A549 (cell line): ENCODE data around the gene CMTR1. TPM values are rescaled to one million over a fixed set of nuclear protein-coding genes. Genes with fewer than 3 reads are reported as not detected.

Experiments
- ATAC-seq, 2 experiments: fragments of 200-7000 bp in 1 of 2; fragments of >200 bp in 1 of 2; cut with Nextera tagmentation in 1 of 2; cut with Tn5 transposase in 1 of 2; 3 replicates each; pipeline versions ENCODE4 v1.8.0 to v1.9.1; 2018 to 2020; ENCODE audit warnings: mild to moderate bottlenecking in 1 of 2, moderate library complexity in 1 of 2
- CTCF ChIA-PET: fragments of 300-600 bp; sonication (Branson Sonifier 250); formaldehyde crosslinking; extraction: SDS; loops from one replicate; lab custom pipeline; 2021; ENCODE audit warnings: antibody characterized with exemption, inconsistent platforms; lab: Yijun Ruan, JAX
- POLR2A ChIA-PET: fragments of 350-600 bp; formaldehyde crosslinking; extraction: SDS; loops from one replicate; lab custom pipeline; 2021; ENCODE audit warnings: antibody characterized with exemption, inconsistent platforms; lab: Yijun Ruan, JAX
- DNase-seq, 2 experiments: peaks; one replicate each; pipeline versions ENCODE4 v3.0.0 to v3.0.0-alpha.2; 2011 to 2016; ENCODE audit warnings: low read depth in 1 of 2, low spot score in 1 of 2
- FAIRE-seq: peaks from 2 replicates; lab custom pipeline; 2011; peaks lifted over from hg19 to GRCh38; lab: Jason Lieb, UNC
- H3K27ac ChIP-seq, 2 experiments: fragments of >200 bp; sonication (Bioruptor Twin); formaldehyde crosslinking; 3 replicates each; pipeline ENCODE4 v1.5.1; 2016 to 2017
- H3K4me1 ChIP-seq: fragments of >200 bp; sonication (Bioruptor Twin); formaldehyde crosslinking; 3 replicates; pipeline ENCODE4 v1.6.1; 2016
- H3K4me2 ChIP-seq: fragments of >200 bp; sonication (Bioruptor Twin); formaldehyde crosslinking; 3 replicates; pipeline ENCODE4 v1.6.1; 2016
- H3K4me3 ChIP-seq: fragments of >200 bp; sonication (Bioruptor Twin); formaldehyde crosslinking; 3 replicates; pipeline ENCODE4 v1.5.1; 2016
- H3K9me3 ChIP-seq: fragments of >200 bp; sonication (Bioruptor Twin); formaldehyde crosslinking; 3 replicates; pipeline ENCODE4 v1.6.1; 2016
- ATOH8 ChIP-seq: fragments of 250-450 bp; sonication (Bioruptor Pico); IDR thresholded peaks from 2 replicates; pipeline ENCODE4 v1.5.0; 2020; ENCODE audit warnings: low read depth, mild to moderate bottlenecking, moderate library complexity
- CBX2 ChIP-seq: fragments of 200-600 bp; sonication (generic); IDR thresholded peaks from 2 replicates; pipeline ENCODE4 v1.6.1; 2016; ENCODE audit warnings: low read depth, mild to moderate bottlenecking, borderline replicate concordance
- CBX8 ChIP-seq: fragments of 200-600 bp; sonication (generic); IDR thresholded peaks from 2 replicates; pipeline ENCODE4 v1.6.1; 2016
- CEBPB ChIP-seq, 2 experiments: fragments of >200 bp in 1 of 2; sonication (Bioruptor Twin) in 1 of 2; formaldehyde crosslinking in 1 of 2; IDR thresholded peaks; 2 replicates each; pipeline ENCODE4 v1.6.1; 2012 to 2016
- CTCF ChIP-seq: fragments of >200 bp; sonication (Bioruptor Twin); formaldehyde crosslinking; IDR thresholded peaks from 3 replicates; pipeline ENCODE4 v1.5.1; 2016
- EHF ChIP-seq: fragments of 250-450 bp; sonication (Bioruptor Pico); IDR thresholded peaks from 2 replicates; pipeline ENCODE4 v1.5.0; 2020; ENCODE audit warnings: mild to moderate bottlenecking
- EHMT2 ChIP-seq: fragments of 200-600 bp; sonication (generic); IDR thresholded peaks from 2 replicates; pipeline ENCODE4 v1.6.1; 2016; ENCODE audit warnings: antibody characterized with exemption, low read depth, mild to moderate bottlenecking, moderate library complexity
- ELK1 ChIP-seq: fragments of 150-350 bp; IDR thresholded peaks from 2 replicates; pipeline ENCODE4 v1.6.1; 2014; ENCODE audit warnings: low read depth, mild to moderate bottlenecking, low read length
- FOSB ChIP-seq: fragments of 250-450 bp; sonication (Bioruptor Pico); IDR thresholded peaks from 2 replicates; pipeline ENCODE4 v1.5.0; 2020; ENCODE audit warnings: mild to moderate bottlenecking, moderate library complexity
- FOSL2 ChIP-seq, 2 experiments: fragments of 450-650 bp in 1 of 2; fragments of >200 bp in 1 of 2; sonication (Bioruptor Twin) in 1 of 2; formaldehyde crosslinking; IDR thresholded peaks; 2 replicates each; pipeline versions ENCODE4 v1.5.0 to v1.6.1; 2016 to 2020; ENCODE audit warnings: mild to moderate bottlenecking in 1 of 2, moderate library complexity in 1 of 2
- FOXS1 ChIP-seq: fragments of 250-450 bp; sonication (Bioruptor Pico); IDR thresholded peaks from 2 replicates; pipeline ENCODE4 v1.5.0; 2020; ENCODE audit warnings: mild to moderate bottlenecking, moderate library complexity
- HDAC2 ChIP-seq: fragments of 200-600 bp; sonication (generic); IDR thresholded peaks from 2 replicates; pipeline ENCODE4 v1.6.1; 2016
- HES2 ChIP-seq: fragments of >200 bp; sonication (Bioruptor Twin); formaldehyde crosslinking; IDR thresholded peaks from 2 replicates; pipeline ENCODE4 v1.6.1; 2016
- HEYL ChIP-seq: fragments of 250-450 bp; sonication (Bioruptor Pico); IDR thresholded peaks from 2 replicates; pipeline ENCODE4 v1.8.0; 2021; ENCODE audit warnings: mild to moderate bottlenecking, moderate library complexity
- HOXB13 ChIP-seq: fragments of 250-450 bp; sonication (Bioruptor Pico); IDR thresholded peaks from 2 replicates; pipeline ENCODE4 v1.5.0; 2020; ENCODE audit warnings: low read depth, mild to moderate bottlenecking, moderate library complexity
- JUNB ChIP-seq: fragments of >200 bp; sonication (Bioruptor Twin); formaldehyde crosslinking; IDR thresholded peaks from 2 replicates; pipeline ENCODE4 v1.6.1; 2016
- KDM1A ChIP-seq: fragments of 200-600 bp; sonication (generic); IDR thresholded peaks from 2 replicates; pipeline ENCODE4 v1.6.1; 2016; ENCODE audit warnings: low read depth, mild to moderate bottlenecking
- MAFK ChIP-seq: fragments of 450-650 bp; IDR thresholded peaks from 2 replicates; pipeline ENCODE4 v1.6.1; 2014; ENCODE audit not compliant: partially characterized antibody
- MYC ChIP-seq: IDR thresholded peaks from 2 replicates; pipeline ENCODE4 v1.6.1; 2012; ENCODE audit warnings: mild to moderate bottlenecking, inconsistent platforms, low read length, improper control_type of control experiment, borderline replicate concordance
- PBX3 ChIP-seq: IDR thresholded peaks from 2 replicates; pipeline ENCODE4 v1.6.1; 2012
- POLR2AphosphoS2 ChIP-seq: conservative IDR thresholded peaks from 2 replicates; pipeline ENCODE4 v1.6.1; 2012; ENCODE audit warnings: low read length, improper control_type of control experiment, inconsistent platforms
- RARB ChIP-seq: fragments of 250-450 bp; sonication (Bioruptor Pico); IDR thresholded peaks from 2 replicates; pipeline ENCODE4 v1.8.0; 2021; ENCODE audit warnings: mild to moderate bottlenecking, moderate library complexity
- RCOR1 ChIP-seq: fragments of 150-350 bp; IDR thresholded peaks from 2 replicates; pipeline ENCODE4 v1.6.1; 2014; ENCODE audit warnings: antibody characterized with exemption, low read length, low read depth
- REST ChIP-seq: fragments of 200-600 bp; sonication (generic); IDR thresholded peaks from 2 replicates; pipeline ENCODE4 v1.6.1; 2016; ENCODE audit warnings: antibody characterized with exemption, mild to moderate bottlenecking, moderate library complexity
- RNF2 ChIP-seq: fragments of 200-600 bp; sonication (generic); IDR thresholded peaks from 2 replicates; pipeline ENCODE4 v1.6.1; 2016; ENCODE audit warnings: low read depth, mild to moderate bottlenecking, antibody characterized with exemption, moderate library complexity, borderline replicate concordance
- SMC3 ChIP-seq: fragments of >200 bp; sonication (Bioruptor Twin); formaldehyde crosslinking; IDR thresholded peaks from 3 replicates; pipeline ENCODE4 v1.6.1; 2018; ENCODE audit warnings: inconsistent platforms
- ZFP36 ChIP-seq: fragments of 450-650 bp; IDR thresholded peaks from 2 replicates; pipeline ENCODE4 v1.6.1; 2014; ENCODE audit warnings: borderline replicate concordance; ENCODE audit not compliant: partially characterized antibody
- WGBS: methylation state at CpG from one replicate; pipeline ENCODE4 v1.1.6; 2017; ENCODE audit errors: missing lambda C conversion rate; 5-methylcytosine and 5-hydroxymethylcytosine counted together
- polyA plus RNA-seq, 4 experiments: library from polyadenylated mRNA; depleted of rRNA in 3 of 4; stranded (reverse); fragments of >200 nt; fragmentation: RNase III in 1 of 4; extraction: RNeasy Plus Mini Kit Qiagen cat#74134 plus additional on column Dnase treatment in 1 of 4; gene quantifications; 2 replicates in 3 of 4; 3 replicates in 1 of 4; pipeline ENCODE4 v1.2.3, GENCODE V29; 2011 to 2017

Gene CMTR1
- polyA plus RNA-seq, 2 of the 4 experiments (the other 2 are of a cell fraction): 17.0 to 17.8 TPM

- no peaks in the 10 kb centered on the region for H3K9me3 ChIP-seq
- ATAC-seq (no peak), FAIRE-seq (no peak), DNase-seq (no peak)
- H3K4me1 ChIP-seq: peaks cover 4% of the 10 kb centered on the region; the same call in 1 of the 3 replicates
- H3K4me3 ChIP-seq: no peak overlapping the region
- no peak overlapping the region for H3K27ac ChIP-seq
- TF ChIP-seq ZFP36: no peak
- TF ChIP-seq CTCF: no peak
- no peak for TF ChIP-seq PBX3
- TF ChIP-seq EHMT2: no peak
- TF ChIP-seq JUNB: no peak
- no peak for TF ChIP-seq HES2
- TF ChIP-seq RCOR1: no peak
- no peak for TF ChIP-seq ATOH8 (CRISPR knock-in tag)
- no peak for TF ChIP-seq HDAC2
- no peak for TF ChIP-seq MAFK
- TF ChIP-seq RNF2: no peak
- no peak for TF ChIP-seq FOSB (CRISPR knock-in tag)
- TF ChIP-seq KDM1A: no peak
- no peak for TF ChIP-seq RARB (CRISPR knock-in tag)
- TF ChIP-seq CBX2: no peak
- TF ChIP-seq FOXS1 (CRISPR knock-in tag): no peak
- H3K4me2 ChIP-seq: no peak overlapping the region
- ChIA-PET POLR2A (no interaction called here), CTCF (interaction anchor here (0.6 to 2.1 kb wide), 2 partner anchors 14 to 289 kb away, joined by 3 to 5 read pairs; no protein-coding TSS in a partner anchor)
- 64% methylated on average over 4 of the region's 7 CpGs for WGBS
These were observed 69.8 kb downstream of the CMTR1 start for GRCh38 chr6:37502703-37503291.

GRCh38 chr6:37503309-37503965 is 70.4 kb downstream of the CMTR1 start:
- POLR2A ChIA-PET: no interaction called here
- FAIRE-seq (no peak), ATAC-seq (no peak), DNase-seq (no peak)
- no peaks in the 10 kb centered on the region for H3K9me3 ChIP-seq
- CTCF ChIA-PET: interaction anchor here (2.1 kb wide), 1 partner anchor 13 kb away, joined by 5 read pairs; no protein-coding TSS in a partner anchor
- 43% methylated on average over 7 of the region's 7 CpGs for WGBS
- no peak overlapping the region for H3K27ac ChIP-seq
- H3K4me2 ChIP-seq: no peak overlapping the region
- H3K4me1 ChIP-seq: peaks cover 4% of the 10 kb centered on the region; the same call in 1 of the 3 replicates
- no peak overlapping the region for H3K4me3 ChIP-seq
- TF ChIP-seq RARB (CRISPR knock-in tag) (no peak), RCOR1 (no peak), CBX8 (no peak), EHMT2 (no peak), CBX2 (no peak), SMC3 (no peak), CEBPB (IDR thresholded peaks at IDR 0.05) (no peak), POLR2AphosphoS2 (no peak), FOSL2 (IDR thresholded peaks at IDR 0.05) (no peak), FOSL2 (CRISPR knock-in tag; IDR thresholded peaks at IDR 0.05) (no peak), HEYL (CRISPR knock-in tag) (no peak), MYC (no peak), ELK1 (no peak), HES2 (no peak), REST (no peak), EHF (CRISPR knock-in tag) (no peak), HOXB13 (CRISPR knock-in tag) (no peak)
